ENCODE data around the gene CTSK.
"Not testable (repeated sequence)": the region's sequence is repeated elsewhere in the genome, so short reads cannot be mapped to it uniquely, and the experiment has no call there.

CTSK gene

GRCh38 chr1:150804671-150805070, 3.4 kb downstream of the CTSK start:
- TF ChIP-seq CTCF (IDR thresholded peaks at IDR 0.05; ENCODE audit: borderline replicate concordance, insufficient read depth, low read depth, low read length): no peak
- no peak overlapping the region for H3K4me3 ChIP-seq (ENCODE audit: low read depth, low read length)

GRCh38 chr1:150799089-150799488, 9.0 kb downstream of the CTSK start:
- TF ChIP-seq CTCF (IDR thresholded peaks at IDR 0.05; ENCODE audit: borderline replicate concordance, insufficient read depth, low read depth, low read length): no peak

GRCh38 chr1:150798525-150798924, 9.5 kb downstream of the CTSK start:
- H3K4me3 ChIP-seq (ENCODE audit: low read depth, low read length): no peak overlapping the region
- TF ChIP-seq CTCF (IDR thresholded peaks at IDR 0.05; ENCODE audit: borderline replicate concordance, insufficient read depth, low read depth, low read length): no peak

More at GRCh38 chr1:150799089-150799488, 9.0 kb downstream of the CTSK start:
- H3K4me3 ChIP-seq (ENCODE audit: low read depth, low read length): no peak overlapping the region

GRCh38 chr1:150796374-150796773, 11.7 kb downstream of the CTSK start:
- H3K4me3 ChIP-seq (ENCODE audit: low read depth, low read length): no peak overlapping the region
- no peak for TF ChIP-seq CTCF (IDR thresholded peaks at IDR 0.05; ENCODE audit: borderline replicate concordance, insufficient read depth, low read depth, low read length)

- H3K4me3 ChIP-seq (ENCODE audit: low read depth, low read length): not testable (repeated sequence)
These were observed 14.3 kb downstream of the CTSK start for GRCh38 chr1:150793778-150794177.

GRCh38 chr1:150793221-150793620, 14.8 kb downstream of the CTSK start:
- TF ChIP-seq CTCF (IDR thresholded peaks at IDR 0.05; ENCODE audit: borderline replicate concordance, insufficient read depth, low read depth, low read length): no peak
- H3K4me3 ChIP-seq (ENCODE audit: low read depth, low read length): no peak overlapping the region

- TF ChIP-seq CTCF (IDR thresholded peaks at IDR 0.05; ENCODE audit: borderline replicate concordance, insufficient read depth, low read depth, low read length): no peak
- H3K4me3 ChIP-seq (ENCODE audit: low read depth, low read length): no peak overlapping the region
These were observed 16.5 kb downstream of the CTSK start for GRCh38 chr1:150791585-150791984.

GRCh38 chr1:150789396-150789795, 18.7 kb downstream of the CTSK start:
- TF ChIP-seq CTCF (IDR thresholded peaks at IDR 0.05; ENCODE audit: borderline replicate concordance, insufficient read depth, low read depth, low read length): no peak
- H3K4me3 ChIP-seq (ENCODE audit: low read depth, low read length): no peak overlapping the region
